Activated CD4-positive, alpha-beta T cell treated with anti-CD3 and anti-CD28 coated beads for 36 hours (primary cell): ENCODE measurements around the gene TMEM145. TPM values are rescaled to one million over a fixed set of nuclear protein-coding genes. Genes with fewer than 3 reads are reported as not detected.

ENCODE experiments used
- ATAC-seq: fragments of 200-7000 bp; cut with Tn5 transposase; one replicate; pipeline ENCODE4 v1.10.0; 2021; ENCODE audit warnings: mild to moderate bottlenecking, moderate library complexity
- CTCF ChIA-PET: fragments of 350-600 bp; sonication (Branson Sonifier 250); formaldehyde crosslinking; loops from one replicate; lab custom pipeline; 2021; ENCODE audit warnings: antibody characterized with exemption; lab: Charles Lee
- POLR2A ChIA-PET: fragments of 350-600 bp; sonication (Branson Sonifier 250); formaldehyde crosslinking; loops from one replicate; lab custom pipeline; 2021; ENCODE audit warnings: antibody characterized with exemption, inconsistent platforms; lab: Charles Lee
- DNase-seq: peaks from one replicate; pipeline ENCODE4 v3.0.0-alpha.2; 2020
- H3K27ac Mint-ChIP-seq: one replicate; pipeline ENCODE4 v1.8.0; 2021; ENCODE audit warnings: mixed read lengths
- H3K27me3 Mint-ChIP-seq: one replicate; pipeline ENCODE4 v1.8.0; 2021; ENCODE audit warnings: mixed read lengths
- H3K36me3 Mint-ChIP-seq: one replicate; pipeline ENCODE4 v1.8.0; 2021; ENCODE audit warnings: low read depth, mixed read lengths
- H3K4me1 Mint-ChIP-seq: one replicate; pipeline ENCODE4 v1.8.0; 2021; ENCODE audit warnings: mixed read lengths
- H3K4me3 Mint-ChIP-seq: one replicate; pipeline ENCODE4 v1.8.0; 2021; ENCODE audit warnings: mild to moderate bottlenecking, moderate library complexity, mixed read lengths
- H3K9me3 Mint-ChIP-seq: one replicate; pipeline ENCODE4 v1.8.0; 2021; ENCODE audit warnings: low read depth, mixed read lengths
- intact Hi-C, 2 experiments: fragments of 100-400 bp; cut with DNase I in 1 of 2; cut with micrococcal nuclease in 1 of 2; formaldehyde crosslinking; loops; one replicate each; pipeline versions ENCODE4 v1.14.2 to v1.15.1; 2022 to 2024; cut with DNase I, micrococcal nuclease
- total RNA-seq, 2 experiments: library from RNA; stranded (reverse); gene quantifications; one replicate each; pipeline ENCODE4 v1.2.3, GENCODE V29; 2021

Gene TMEM145
- total RNA-seq, 2 experiments from 2014 or later, result 0.53 to 0.69 TPM

DNA sequence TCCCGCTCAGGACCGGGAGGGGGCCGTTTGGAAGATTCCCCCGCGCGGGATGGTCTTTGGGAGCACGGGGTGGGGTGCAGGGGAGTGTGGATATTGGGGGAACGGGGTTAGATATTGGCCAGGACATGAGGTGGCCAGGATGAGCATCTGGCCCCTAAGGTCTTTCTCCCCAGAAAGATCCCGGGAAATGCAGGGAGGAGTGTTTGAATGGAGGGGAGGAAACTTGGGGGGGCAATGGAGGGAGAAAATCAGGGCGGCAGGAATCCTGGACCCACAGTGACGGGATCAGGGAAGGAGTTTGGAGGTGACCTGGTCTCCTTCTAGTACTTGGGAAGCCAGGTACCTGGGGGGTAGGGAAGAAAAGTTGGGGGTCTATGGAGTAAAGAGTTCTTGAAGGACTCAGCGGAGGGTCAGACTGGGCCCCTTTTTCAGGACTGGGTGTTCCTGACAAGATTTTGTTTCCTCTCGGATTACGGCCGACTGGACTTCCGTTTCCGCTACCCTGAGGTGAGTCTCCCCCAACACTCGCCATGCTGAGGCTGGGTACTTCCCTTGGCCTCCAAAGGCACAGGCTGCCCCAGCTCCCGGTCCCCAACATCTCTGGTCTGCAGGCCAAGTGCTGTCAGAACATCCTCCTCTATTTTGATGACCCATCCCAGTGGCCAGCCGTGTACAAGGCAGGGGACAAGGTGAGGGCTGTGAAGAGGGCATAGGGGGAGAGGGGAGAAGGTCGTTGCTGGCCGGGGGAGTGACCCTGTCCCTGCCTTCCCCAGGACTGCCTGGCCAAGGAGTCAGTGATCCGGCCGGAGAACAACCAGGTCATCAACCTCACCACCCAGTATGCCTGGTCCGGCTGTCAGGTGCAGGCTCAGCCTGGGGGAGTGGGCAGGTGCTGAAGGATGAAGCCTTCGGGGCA lies 989 bp downstream of the TMEM145 start:
- Mint-ChIP-seq H3K4me1 (peaks cover 13% of the 10 kb centered on the region), H3K4me3 (peak overlapping the region; percentile 35), H3K9me3 (no peaks in the 10 kb centered on the region), H3K27me3 (peaks cover 30% of the 10 kb centered on the region), H3K27ac (no peak overlapping the region), H3K36me3 (no peaks in the 10 kb centered on the region)
- intact Hi-C loops, result loop anchor here in 1 of 2 experiments (1.0 kb wide), 1 partner anchor 12 kb away; the partner anchor contains the start of genes PAFAH1B3 and PRR19
- no peak for ATAC-seq
- ChIA-PET CTCF (no interaction called here), POLR2A (interaction anchor here (0.5 kb wide), 1 partner anchor 100 kb away, joined by 3 read pairs; no protein-coding TSS in a partner anchor)
- DNase-seq, result no peak

DNA sequence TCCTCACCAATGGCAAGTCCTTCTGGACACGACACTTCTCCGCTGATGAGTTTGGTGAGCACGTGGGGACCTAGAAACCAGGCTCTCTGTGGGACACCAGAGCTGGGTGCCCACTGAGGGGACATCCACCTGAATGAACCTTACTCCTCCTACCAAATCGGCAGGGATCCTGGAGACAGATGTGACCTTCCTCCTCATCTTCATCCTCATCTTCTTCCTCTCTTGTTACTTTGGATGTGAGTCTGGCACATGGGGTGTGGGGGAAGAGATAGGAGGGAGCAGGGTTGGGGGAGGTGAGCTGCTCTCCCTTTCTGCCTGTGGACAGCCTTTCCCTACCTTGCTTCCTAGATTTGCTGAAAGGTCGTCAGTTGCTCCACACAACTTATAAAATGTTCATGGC lies 1.9 kb downstream of the TMEM145 start:
- Mint-ChIP-seq H3K27ac (no peak overlapping the region), H3K36me3 (no peaks in the 10 kb centered on the region), H3K27me3 (peaks cover 30% of the 10 kb centered on the region), H3K4me1 (peaks cover 13% of the 10 kb centered on the region), H3K9me3 (no peaks in the 10 kb centered on the region), H3K4me3 (no peak overlapping the region)
- ChIA-PET POLR2A (interaction anchor here (0.6 kb wide), 1 partner anchor 398 kb away, joined by 3 read pairs; no protein-coding TSS in a partner anchor), CTCF (no interaction called here)
- ATAC-seq (no peak), DNase-seq (no peak)
- intact Hi-C loops, result no loop called here

GRCh38 chr19:42316223-42317211 lies 3.4 kb downstream of the TMEM145 start:
- Mint-ChIP-seq H3K9me3 (no peaks in the 10 kb centered on the region), H3K27me3 (peaks cover 25% of the 10 kb centered on the region), H3K27ac (no peak overlapping the region), H3K4me1 (peaks cover 13% of the 10 kb centered on the region), H3K4me3 (no peak overlapping the region), H3K36me3 (no peaks in the 10 kb centered on the region)
- POLR2A ChIA-PET, result interaction anchor here (0.5 to 0.6 kb wide), 2 partner anchors 14 to 243 kb away, joined by 3 to 7 read pairs; partner anchors contain the start of gene PAFAH1B3
- ATAC-seq (no peak), DNase-seq (no peak)
- CTCF ChIA-PET, result interaction anchor here (0.7 to 1.0 kb wide), 2 partner anchors 19 to 75 kb away, joined by 3 read pairs; no protein-coding TSS in a partner anchor
- intact Hi-C loops, result no loop called here

GRCh38 chr19:42317535-42317934 lies 4.4 kb downstream of the TMEM145 start:
- H3K27ac Mint-ChIP-seq, result no peak overlapping the region
- peaks cover 13% of the 10 kb centered on the region for H3K4me1 Mint-ChIP-seq
- H3K36me3 Mint-ChIP-seq, result no peaks in the 10 kb centered on the region
- no peaks in the 10 kb centered on the region for H3K9me3 Mint-ChIP-seq
- POLR2A ChIA-PET, result no interaction called here
- ATAC-seq, result no peak
- peaks cover 22% of the 10 kb centered on the region for H3K27me3 Mint-ChIP-seq
- no peak for DNase-seq
- CTCF ChIA-PET, result interaction anchor here (1.0 kb wide), 1 partner anchor 20 kb away, joined by 3 read pairs; no protein-coding TSS in a partner anchor
- intact Hi-C loops, result no loop called here
- no peak overlapping the region for H3K4me3 Mint-ChIP-seq

DNA sequence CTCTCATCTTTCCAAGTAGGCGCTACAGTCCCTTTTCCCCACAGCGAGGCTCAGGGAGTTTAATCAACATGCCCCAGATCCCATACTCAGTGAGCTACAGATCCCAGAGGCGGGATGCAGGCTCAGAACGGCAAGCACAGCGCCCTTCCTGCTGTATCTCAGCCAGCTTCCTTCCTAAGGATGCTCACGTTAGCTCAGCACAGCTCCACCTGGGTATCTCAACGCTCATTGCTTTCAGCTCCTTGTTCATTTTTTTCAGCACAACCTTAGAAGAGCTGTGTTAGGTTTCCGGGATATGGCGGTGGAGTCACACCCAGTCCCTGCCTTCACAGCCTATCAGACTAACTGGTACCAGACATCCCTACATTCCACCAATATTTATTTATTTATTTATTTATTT lies 9.2 kb downstream of the TMEM145 start:
- Mint-ChIP-seq H3K9me3 (no peaks in the 10 kb centered on the region), H3K27ac (no peak overlapping the region), H3K4me1 (peaks cover 12% of the 10 kb centered on the region), H3K36me3 (no peaks in the 10 kb centered on the region), H3K4me3 (no peak overlapping the region), H3K27me3 (peaks cover 12% of the 10 kb centered on the region)
- ATAC-seq, result no peak
- intact Hi-C loops, result no loop called here
- no peak for DNase-seq
- POLR2A ChIA-PET, result interaction anchor here (0.6 kb wide), 1 partner anchor 463 kb away, joined by 3 read pairs; no protein-coding TSS in a partner anchor
- CTCF ChIA-PET, result interaction anchor here (0.6 to 1.1 kb wide), 2 partner anchors 74 to 189 kb away, joined by 3 to 5 read pairs; no protein-coding TSS in a partner anchor

GRCh38 chr19:42323473-42323851 lies 10.4 kb downstream of the TMEM145 start:
- ChIA-PET CTCF (interaction anchor here (0.7 to 1.1 kb wide), 2 partner anchors 137 to 190 kb away, joined by 3 to 5 read pairs; no protein-coding TSS in a partner anchor), POLR2A (interaction anchor here (0.7 to 0.8 kb wide), 2 partner anchors 13 to 344 kb away, joined by 3 read pairs; no protein-coding TSS in a partner anchor)
- Mint-ChIP-seq H3K27me3 (peaks cover 12% of the 10 kb centered on the region), H3K4me1 (peaks cover 12% of the 10 kb centered on the region), H3K36me3 (no peaks in the 10 kb centered on the region), H3K4me3 (no peak overlapping the region), H3K9me3 (no peaks in the 10 kb centered on the region), H3K27ac (no peak overlapping the region)
- intact Hi-C loops, result no loop called here
- ATAC-seq (no peak), DNase-seq (no peak)

- DNase-seq (peak; percentile 58), ATAC-seq (no peak)
- CTCF ChIA-PET, result interaction anchor here (0.6 to 0.7 kb wide), 2 partner anchors 107 to 138 kb away, joined by 3 read pairs; no protein-coding TSS in a partner anchor
- peaks cover 12% of the 10 kb centered on the region for H3K27me3 Mint-ChIP-seq
- H3K36me3 Mint-ChIP-seq, result no peaks in the 10 kb centered on the region
- H3K27ac Mint-ChIP-seq, result no peak overlapping the region
- H3K4me1 Mint-ChIP-seq, result peaks cover 12% of the 10 kb centered on the region
- POLR2A ChIA-PET, result interaction anchor here (0.7 to 0.8 kb wide), 2 partner anchors 13 to 344 kb away, joined by 3 read pairs; no protein-coding TSS in a partner anchor
- H3K4me3 Mint-ChIP-seq, result peak overlapping the region; percentile 80
- no peaks in the 10 kb centered on the region for H3K9me3 Mint-ChIP-seq
- intact Hi-C loops, result loop anchor here in 1 of 2 experiments (2.0 kb wide), 2 partner anchors 107 to 215 kb away; partner anchors contain the start of gene DEDD2
These were observed 10.9 kb downstream of the TMEM145 start for GRCh38 chr19:42323852-42324654.

GRCh38 chr19:42324655-42325307 lies 11.7 kb downstream of the TMEM145 start:
- ChIA-PET CTCF (no interaction called here), POLR2A (no interaction called here)
- Mint-ChIP-seq H3K36me3 (no peaks in the 10 kb centered on the region), H3K4me1 (peaks cover 12% of the 10 kb centered on the region), H3K9me3 (no peaks in the 10 kb centered on the region), H3K27ac (peak overlapping the region; percentile 69), H3K27me3 (peaks cover 12% of the 10 kb centered on the region), H3K4me3 (peak overlapping the region; percentile 80)
- intact Hi-C loops, result loop anchor here (1.0 to 2.0 kb wide), 17 partner anchors 22 to 927 kb away; partner anchors contain the start of genes ZNF526 (in 2 of the 2), BCKDHA (in 1 of the 2), DEDD2 (in 1 of the 2) and EXOSC5 (in 1 of the 2)
- no peak for ATAC-seq
- DNase-seq, result no peak

GRCh38 chr19:42325308-42325895 lies 12.3 kb downstream of the TMEM145 start, which contains the start of gene MEGF8:
Gene MEGF8, plus strand, starts transcription at chr19:42325635. Its CDS starts 609 bp downstream, at chr19:42326244.
- H3K36me3 Mint-ChIP-seq, result no peaks in the 10 kb centered on the region
- H3K27me3 Mint-ChIP-seq, result peaks cover 12% of the 10 kb centered on the region
- ATAC-seq (peak; percentile 98), DNase-seq (peak; percentile 99)
- ChIA-PET CTCF (no interaction called here), POLR2A (no interaction called here)
- intact Hi-C loops, result loop anchor here (1.0 to 2.0 kb wide), 17 partner anchors 23 to 928 kb away; partner anchors contain the start of genes ZNF526 (in 2 of the 2), BCKDHA (in 1 of the 2), DEDD2 (in 1 of the 2) and EXOSC5 (in 1 of the 2)
- H3K27ac Mint-ChIP-seq, result peak within 1 kb of the TSS; percentile 69
- peaks cover 12% of the 10 kb centered on the region for H3K4me1 Mint-ChIP-seq
- no peaks in the 10 kb centered on the region for H3K9me3 Mint-ChIP-seq
- H3K4me3 Mint-ChIP-seq, result peak within 1 kb of the TSS; percentile 80
